ENCODE measurements around the gene SLC8B1.

The SLC8B1 gene

DNA sequence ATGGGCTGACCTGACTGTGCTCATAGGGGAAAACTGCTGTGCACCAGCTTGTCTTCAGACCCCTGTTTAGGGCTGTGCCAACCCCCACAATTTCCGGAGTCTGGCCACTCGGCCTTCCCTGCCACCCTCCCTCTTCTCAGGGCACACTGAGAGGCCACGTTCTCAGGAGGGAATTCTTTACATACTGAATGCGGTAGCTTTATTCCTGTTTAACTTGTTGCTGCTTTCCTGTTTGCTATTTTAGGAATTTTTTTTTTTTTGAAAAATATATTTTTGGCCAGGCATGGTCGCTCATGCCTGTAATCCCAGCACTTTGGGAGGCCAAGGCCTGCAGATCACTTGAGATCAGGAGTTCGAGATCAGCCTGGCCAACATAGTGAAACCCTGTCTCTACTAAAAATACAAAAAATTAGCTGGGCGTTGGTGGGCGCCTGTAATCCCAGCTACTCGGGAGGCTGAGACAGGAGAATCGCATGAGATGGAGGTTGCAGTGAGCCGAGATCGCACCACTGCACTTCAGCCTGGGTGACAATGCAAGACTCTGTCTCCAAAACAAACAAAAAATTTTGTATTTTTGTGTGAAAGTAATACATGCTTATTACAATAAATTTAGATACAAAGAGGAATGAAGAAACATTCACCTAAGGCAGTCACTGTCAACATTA, 74.1 kb downstream of the SLC8B1 start:
- Histone ChIP-seq H3K9me3 (ENCODE audit: control insufficient read depth, insufficient read depth, low read length) (no peaks in the 10 kb centered on the region), H3K36me3 (ENCODE audit: control insufficient read depth, insufficient read depth, low read length) (peaks cover 2% of the 10 kb centered on the region), H3K4me3 (ENCODE audit: low read depth, low read length) (no peak overlapping the region), H3K4me1 (ENCODE audit: control insufficient read depth, insufficient read depth, low read length) (peaks cover 3% of the 10 kb centered on the region), H3K27me3 (ENCODE audit: control insufficient read depth, insufficient read depth, low read length) (no peaks in the 10 kb centered on the region), H3K9ac (ENCODE audit: low read depth, low read length) (no peak overlapping the region)

DNA sequence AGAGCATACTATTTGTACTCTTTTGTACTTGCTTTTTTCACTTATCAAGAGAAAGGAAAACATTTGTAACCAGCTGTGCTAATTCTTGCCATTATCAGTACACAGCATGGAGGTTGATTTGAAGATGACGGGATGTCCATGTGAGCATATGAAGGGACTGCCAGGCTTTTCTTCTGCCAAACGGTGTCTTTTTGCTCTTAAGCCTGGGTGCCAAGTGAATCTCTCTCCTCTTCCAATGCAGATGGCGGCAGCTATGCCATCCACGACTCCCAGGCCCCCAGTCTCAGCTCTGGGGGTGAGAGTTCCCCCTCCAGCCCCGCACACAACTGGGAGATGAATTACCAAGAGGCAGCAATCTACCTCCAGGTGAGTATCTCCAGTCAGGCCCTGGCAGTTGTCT, 74.8 kb downstream of the SLC8B1 start:
- no peak overlapping the region for H3K9ac ChIP-seq (ENCODE audit: low read depth, low read length)
- no peaks in the 10 kb centered on the region for H3K27me3 ChIP-seq (ENCODE audit: control insufficient read depth, insufficient read depth, low read length)
- peaks cover 2% of the 10 kb centered on the region for H3K36me3 ChIP-seq (ENCODE audit: control insufficient read depth, insufficient read depth, low read length)
- H3K9me3 ChIP-seq (ENCODE audit: control insufficient read depth, insufficient read depth, low read length) = no peaks in the 10 kb centered on the region
- no peak overlapping the region for H3K4me3 ChIP-seq (ENCODE audit: low read depth, low read length)
- H3K4me1 ChIP-seq (ENCODE audit: control insufficient read depth, insufficient read depth, low read length) = peaks cover 3% of the 10 kb centered on the region

DNA sequence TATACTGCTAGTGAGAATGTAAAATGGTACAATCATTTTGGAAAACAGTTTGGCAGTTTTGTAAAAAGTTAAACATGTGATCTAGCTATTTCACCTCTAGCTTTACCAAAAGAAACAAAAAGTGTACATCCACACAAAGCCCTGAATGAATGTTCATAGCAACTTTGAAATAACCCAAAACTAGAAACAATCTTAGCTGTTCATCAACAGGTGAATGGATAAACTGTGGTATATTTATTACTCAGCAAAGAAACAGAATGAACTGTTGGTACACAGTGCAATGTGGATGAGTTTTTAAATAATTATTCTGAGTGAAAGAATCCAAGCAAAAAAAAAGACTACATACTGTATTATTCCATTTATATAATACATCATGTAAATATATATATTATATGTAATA, 77.3 kb downstream of the SLC8B1 start:
- Histone ChIP-seq H3K4me1 (ENCODE audit: control insufficient read depth, insufficient read depth, low read length) (peaks cover 3% of the 10 kb centered on the region), H3K4me3 (ENCODE audit: low read depth, low read length) (no peak overlapping the region), H3K9ac (ENCODE audit: low read depth, low read length) (no peak overlapping the region), H3K36me3 (ENCODE audit: control insufficient read depth, insufficient read depth, low read length) (no peaks in the 10 kb centered on the region), H3K27me3 (ENCODE audit: control insufficient read depth, insufficient read depth, low read length) (no peaks in the 10 kb centered on the region), H3K9me3 (ENCODE audit: control insufficient read depth, insufficient read depth, low read length) (no peaks in the 10 kb centered on the region)

DNA sequence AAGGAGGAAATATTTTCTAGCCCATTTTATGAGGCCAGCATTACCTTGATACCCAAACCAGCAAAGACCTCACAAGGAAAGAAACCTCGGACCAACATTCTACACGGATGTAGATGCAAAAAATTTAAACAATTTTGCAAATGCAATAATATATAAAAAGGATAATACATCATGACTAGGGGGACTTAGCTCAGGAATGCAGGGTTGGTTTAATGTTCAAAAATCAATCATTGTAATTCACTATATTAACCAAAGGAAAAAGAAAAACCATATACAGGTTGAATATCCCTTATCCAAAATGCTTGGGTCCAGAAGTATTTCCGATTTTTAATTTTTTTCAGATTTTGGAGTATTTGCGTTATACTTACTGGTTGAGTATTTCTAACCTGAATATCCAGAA, 80.6 kb downstream of the SLC8B1 start:
- H3K9ac ChIP-seq (ENCODE audit: low read depth, low read length) = no peak overlapping the region
- H3K27me3 ChIP-seq (ENCODE audit: control insufficient read depth, insufficient read depth, low read length) = no peaks in the 10 kb centered on the region
- peaks cover 8% of the 10 kb centered on the region for H3K36me3 ChIP-seq (ENCODE audit: control insufficient read depth, insufficient read depth, low read length)
- H3K9me3 ChIP-seq (ENCODE audit: control insufficient read depth, insufficient read depth, low read length) = no peaks in the 10 kb centered on the region
- H3K4me3 ChIP-seq (ENCODE audit: low read depth, low read length) = no peak overlapping the region
- peaks cover under 1% of the 10 kb centered on the region for H3K4me1 ChIP-seq (ENCODE audit: control insufficient read depth, insufficient read depth, low read length)

DNA sequence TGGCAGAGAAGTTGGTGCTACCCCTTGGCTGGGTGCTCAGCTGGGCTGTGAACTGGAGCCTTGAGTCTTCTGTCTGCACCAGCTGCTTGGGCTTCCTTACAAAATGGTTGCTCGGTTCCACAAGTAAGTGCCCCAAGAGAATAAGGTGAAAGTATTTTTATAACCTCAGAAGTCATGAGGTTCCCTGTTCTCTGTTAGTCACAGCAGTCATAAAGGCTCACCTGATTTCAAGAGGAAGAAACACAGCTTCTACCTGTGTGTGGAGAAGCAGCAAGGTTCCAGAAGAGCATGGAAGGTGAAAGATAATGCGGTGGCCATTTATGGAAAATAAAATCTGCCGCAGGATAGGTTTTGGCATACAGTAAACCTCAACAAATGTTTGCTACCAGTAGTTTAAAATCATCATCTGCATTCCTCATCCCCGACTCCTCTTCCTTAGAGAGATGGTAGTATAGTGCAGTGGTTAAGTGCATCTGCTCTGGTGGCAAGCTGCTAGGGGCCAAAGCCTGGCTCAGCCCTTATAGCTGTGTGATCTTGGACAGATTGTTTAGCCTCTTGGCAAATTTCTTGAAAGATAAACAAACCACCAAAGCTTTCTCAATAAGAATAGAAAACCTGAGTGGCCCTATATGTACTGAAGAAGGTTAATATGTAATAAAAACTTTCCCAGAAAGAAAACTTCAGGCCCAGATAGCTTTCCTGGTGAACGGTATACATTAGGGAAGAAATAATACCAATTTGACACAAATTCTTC, 81.2 kb downstream of the SLC8B1 start:
- peaks cover 8% of the 10 kb centered on the region for H3K36me3 ChIP-seq (ENCODE audit: control insufficient read depth, insufficient read depth, low read length)

DNA sequence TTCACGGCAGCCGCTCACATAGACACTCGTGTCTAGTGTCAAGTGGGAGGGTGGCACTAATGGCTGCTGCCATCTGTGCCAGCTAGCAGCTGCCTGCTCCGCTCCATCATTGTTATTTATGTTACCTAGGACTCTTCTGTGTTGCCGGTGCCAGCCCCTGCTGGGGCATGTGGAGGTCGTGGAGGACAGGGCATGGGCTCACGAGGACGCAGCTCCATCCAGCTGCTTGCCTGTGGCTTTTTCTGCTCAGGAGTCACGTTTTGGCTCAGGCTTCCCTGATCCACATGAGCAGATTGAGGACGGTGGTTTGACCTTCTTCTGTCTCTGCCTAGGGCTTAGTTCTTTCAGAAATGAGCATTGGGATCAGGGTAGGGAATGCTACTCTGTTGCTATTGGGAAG, 82.4 kb downstream of the SLC8B1 start:
- no peaks in the 10 kb centered on the region for H3K4me1 ChIP-seq (ENCODE audit: control insufficient read depth, insufficient read depth, low read length)
- H3K9me3 ChIP-seq (ENCODE audit: control insufficient read depth, insufficient read depth, low read length) = no peaks in the 10 kb centered on the region
- H3K27me3 ChIP-seq (ENCODE audit: control insufficient read depth, insufficient read depth, low read length) = no peaks in the 10 kb centered on the region
- no peak overlapping the region for H3K9ac ChIP-seq (ENCODE audit: low read depth, low read length)
- peaks cover 8% of the 10 kb centered on the region for H3K36me3 ChIP-seq (ENCODE audit: control insufficient read depth, insufficient read depth, low read length)
- no peak overlapping the region for H3K4me3 ChIP-seq (ENCODE audit: low read depth, low read length)

More for the DNA sequence above, 81.2 kb downstream of the SLC8B1 start:
- no peaks in the 10 kb centered on the region for H3K4me1 ChIP-seq (ENCODE audit: control insufficient read depth, insufficient read depth, low read length)
- H3K4me3 ChIP-seq (ENCODE audit: low read depth, low read length) = no peak overlapping the region
- no peaks in the 10 kb centered on the region for H3K27me3 ChIP-seq (ENCODE audit: control insufficient read depth, insufficient read depth, low read length)
- H3K9ac ChIP-seq (ENCODE audit: low read depth, low read length) = no peak overlapping the region
- no peaks in the 10 kb centered on the region for H3K9me3 ChIP-seq (ENCODE audit: control insufficient read depth, insufficient read depth, low read length)

DNA sequence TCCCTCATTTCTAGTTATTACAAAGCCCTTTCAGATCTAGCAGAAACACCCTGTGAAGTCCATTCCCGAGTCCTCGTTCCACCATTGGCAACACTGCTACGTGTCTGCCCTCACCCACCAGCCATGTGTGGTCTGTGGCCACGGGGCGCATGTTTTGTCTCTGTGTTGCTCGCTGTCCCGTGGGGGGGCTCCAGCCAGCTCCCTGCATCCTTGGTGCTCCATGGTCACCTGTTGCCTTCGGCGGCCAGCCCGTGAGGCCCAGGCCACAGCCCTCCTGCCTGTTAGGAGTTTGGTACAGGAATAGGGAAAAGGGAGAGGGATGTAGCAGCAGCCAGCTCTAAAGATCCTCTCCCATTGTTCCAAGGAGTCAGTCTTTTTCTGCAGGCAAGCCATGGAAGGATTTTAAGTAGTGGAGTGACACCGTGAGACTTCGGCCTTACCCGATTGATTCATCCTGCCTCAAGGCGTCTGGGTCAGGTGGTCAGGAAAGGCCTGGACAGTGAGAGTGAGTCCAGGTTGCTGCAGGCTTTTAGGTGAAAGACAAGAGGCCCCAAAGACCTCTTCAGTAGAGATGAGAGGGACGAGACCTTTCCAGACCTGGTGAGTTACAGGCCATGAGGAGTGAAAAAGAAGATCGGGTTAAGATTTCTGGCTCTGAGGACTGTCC, 83.4 kb downstream of the SLC8B1 start:
- H3K27me3 ChIP-seq (ENCODE audit: control insufficient read depth, insufficient read depth, low read length) = no peaks in the 10 kb centered on the region
- H3K9me3 ChIP-seq (ENCODE audit: control insufficient read depth, insufficient read depth, low read length) = no peaks in the 10 kb centered on the region
- no peak overlapping the region for H3K9ac ChIP-seq (ENCODE audit: low read depth, low read length)
- H3K4me1 ChIP-seq (ENCODE audit: control insufficient read depth, insufficient read depth, low read length) = no peaks in the 10 kb centered on the region
- peaks cover 12% of the 10 kb centered on the region for H3K36me3 ChIP-seq (ENCODE audit: control insufficient read depth, insufficient read depth, low read length)
- no peak overlapping the region for H3K4me3 ChIP-seq (ENCODE audit: low read depth, low read length)

DNA sequence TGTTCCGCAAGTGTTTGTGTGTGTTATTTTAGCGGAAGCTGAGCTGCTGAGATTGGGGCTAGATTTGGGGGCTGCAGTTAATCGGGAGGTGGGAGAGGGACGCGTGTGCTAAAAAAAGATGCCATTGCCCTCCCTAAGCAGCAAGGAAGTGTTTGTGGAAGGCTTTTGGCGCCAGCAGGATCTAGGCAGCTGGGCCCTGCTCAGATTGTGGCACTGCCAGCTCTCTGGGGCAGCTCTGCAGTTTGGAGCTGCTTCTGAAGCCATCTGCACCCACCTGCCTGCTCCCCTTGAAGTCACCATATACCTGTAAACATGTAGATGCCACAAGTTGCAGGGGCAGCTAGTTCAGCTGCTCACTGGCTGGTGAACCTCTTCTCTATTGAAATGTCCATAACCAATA, 84.9 kb downstream of the SLC8B1 start:
- Histone ChIP-seq H3K4me1 (ENCODE audit: control insufficient read depth, insufficient read depth, low read length) (peaks cover 2% of the 10 kb centered on the region), H3K9me3 (ENCODE audit: control insufficient read depth, insufficient read depth, low read length) (no peaks in the 10 kb centered on the region), H3K36me3 (ENCODE audit: control insufficient read depth, insufficient read depth, low read length) (peaks cover 12% of the 10 kb centered on the region), H3K4me3 (ENCODE audit: low read depth, low read length) (no peak overlapping the region), H3K27me3 (ENCODE audit: control insufficient read depth, insufficient read depth, low read length) (no peaks in the 10 kb centered on the region), H3K9ac (ENCODE audit: low read depth, low read length) (no peak overlapping the region)

DNA sequence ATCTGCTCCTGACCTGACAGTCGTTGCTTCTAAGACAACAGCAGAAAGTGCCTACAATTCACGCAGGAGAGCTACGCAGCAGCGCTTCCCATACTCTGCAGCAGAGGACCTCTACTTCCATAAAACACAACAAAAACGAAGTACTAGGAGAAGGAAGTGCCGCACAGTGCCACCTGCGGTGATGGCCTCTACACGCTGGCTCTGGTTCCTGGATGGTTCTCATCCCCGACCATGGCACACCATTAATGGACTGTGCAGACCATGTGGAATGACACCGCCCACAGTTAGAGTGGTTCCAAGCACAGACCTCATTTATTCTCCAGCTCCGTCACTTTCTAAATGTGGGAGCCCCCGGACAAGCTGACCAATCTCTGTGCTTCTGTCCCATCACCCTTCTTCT, 85.4 kb downstream of the SLC8B1 start:
- Histone ChIP-seq H3K36me3 (ENCODE audit: control insufficient read depth, insufficient read depth, low read length) (peaks cover 12% of the 10 kb centered on the region), H3K27me3 (ENCODE audit: control insufficient read depth, insufficient read depth, low read length) (no peaks in the 10 kb centered on the region), H3K4me3 (ENCODE audit: low read depth, low read length) (no peak overlapping the region), H3K4me1 (ENCODE audit: control insufficient read depth, insufficient read depth, low read length) (peaks cover 2% of the 10 kb centered on the region), H3K9me3 (ENCODE audit: control insufficient read depth, insufficient read depth, low read length) (no peaks in the 10 kb centered on the region), H3K9ac (ENCODE audit: low read depth, low read length) (no peak overlapping the region)

DNA sequence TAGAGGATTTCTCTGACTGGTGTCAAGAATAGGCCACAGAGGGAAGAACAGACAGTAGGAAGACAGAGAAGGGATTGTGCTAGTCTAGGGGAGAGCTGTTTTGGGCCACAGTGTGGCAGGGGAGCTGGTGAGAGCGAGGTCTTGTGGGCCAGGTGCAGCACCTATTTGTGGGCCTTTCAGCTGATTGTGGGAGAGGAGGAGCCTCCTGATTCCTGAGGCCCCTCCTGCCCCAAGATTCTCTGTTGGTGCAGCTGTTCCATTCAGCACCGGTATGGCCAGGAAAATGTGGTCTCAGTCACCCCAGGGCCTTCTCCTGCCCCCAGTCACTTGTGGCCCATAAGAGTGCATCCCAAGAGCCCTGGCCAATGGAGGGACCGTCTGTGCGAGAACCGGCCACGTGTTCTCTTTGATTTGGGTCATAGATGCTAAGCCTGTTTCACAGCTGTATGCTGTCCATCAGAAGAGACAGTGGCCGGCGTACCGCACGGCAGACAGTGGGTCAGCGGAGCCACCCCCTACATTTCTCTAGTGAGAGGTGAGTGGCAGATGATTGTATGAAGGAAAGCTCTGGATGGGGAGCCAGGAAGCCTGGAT, 86.0 kb downstream of the SLC8B1 start:
- peaks cover 12% of the 10 kb centered on the region for H3K36me3 ChIP-seq (ENCODE audit: control insufficient read depth, insufficient read depth, low read length)
- no peaks in the 10 kb centered on the region for H3K9me3 ChIP-seq (ENCODE audit: control insufficient read depth, insufficient read depth, low read length)
- no peak overlapping the region for H3K9ac ChIP-seq (ENCODE audit: low read depth, low read length)
- H3K4me1 ChIP-seq (ENCODE audit: control insufficient read depth, insufficient read depth, low read length) = peaks cover 2% of the 10 kb centered on the region
- no peaks in the 10 kb centered on the region for H3K27me3 ChIP-seq (ENCODE audit: control insufficient read depth, insufficient read depth, low read length)
- H3K4me3 ChIP-seq (ENCODE audit: low read depth, low read length) = no peak overlapping the region
